ENCODE results near the gene ZNF638.
"Not testable (repeated sequence)": the region's sequence is repeated elsewhere in the genome, so short reads cannot be mapped to it uniquely, and the experiment has no call there.

ZNF638 gene, protein sequence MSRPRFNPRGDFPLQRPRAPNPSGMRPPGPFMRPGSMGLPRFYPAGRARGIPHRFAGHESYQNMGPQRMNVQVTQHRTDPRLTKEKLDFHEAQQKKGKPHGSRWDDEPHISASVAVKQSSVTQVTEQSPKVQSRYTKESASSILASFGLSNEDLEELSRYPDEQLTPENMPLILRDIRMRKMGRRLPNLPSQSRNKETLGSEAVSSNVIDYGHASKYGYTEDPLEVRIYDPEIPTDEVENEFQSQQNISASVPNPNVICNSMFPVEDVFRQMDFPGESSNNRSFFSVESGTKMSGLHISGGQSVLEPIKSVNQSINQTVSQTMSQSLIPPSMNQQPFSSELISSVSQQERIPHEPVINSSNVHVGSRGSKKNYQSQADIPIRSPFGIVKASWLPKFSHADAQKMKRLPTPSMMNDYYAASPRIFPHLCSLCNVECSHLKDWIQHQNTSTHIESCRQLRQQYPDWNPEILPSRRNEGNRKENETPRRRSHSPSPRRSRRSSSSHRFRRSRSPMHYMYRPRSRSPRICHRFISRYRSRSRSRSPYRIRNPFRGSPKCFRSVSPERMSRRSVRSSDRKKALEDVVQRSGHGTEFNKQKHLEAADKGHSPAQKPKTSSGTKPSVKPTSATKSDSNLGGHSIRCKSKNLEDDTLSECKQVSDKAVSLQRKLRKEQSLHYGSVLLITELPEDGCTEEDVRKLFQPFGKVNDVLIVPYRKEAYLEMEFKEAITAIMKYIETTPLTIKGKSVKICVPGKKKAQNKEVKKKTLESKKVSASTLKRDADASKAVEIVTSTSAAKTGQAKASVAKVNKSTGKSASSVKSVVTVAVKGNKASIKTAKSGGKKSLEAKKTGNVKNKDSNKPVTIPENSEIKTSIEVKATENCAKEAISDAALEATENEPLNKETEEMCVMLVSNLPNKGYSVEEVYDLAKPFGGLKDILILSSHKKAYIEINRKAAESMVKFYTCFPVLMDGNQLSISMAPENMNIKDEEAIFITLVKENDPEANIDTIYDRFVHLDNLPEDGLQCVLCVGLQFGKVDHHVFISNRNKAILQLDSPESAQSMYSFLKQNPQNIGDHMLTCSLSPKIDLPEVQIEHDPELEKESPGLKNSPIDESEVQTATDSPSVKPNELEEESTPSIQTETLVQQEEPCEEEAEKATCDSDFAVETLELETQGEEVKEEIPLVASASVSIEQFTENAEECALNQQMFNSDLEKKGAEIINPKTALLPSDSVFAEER (N-terminal part only)

DNA sequence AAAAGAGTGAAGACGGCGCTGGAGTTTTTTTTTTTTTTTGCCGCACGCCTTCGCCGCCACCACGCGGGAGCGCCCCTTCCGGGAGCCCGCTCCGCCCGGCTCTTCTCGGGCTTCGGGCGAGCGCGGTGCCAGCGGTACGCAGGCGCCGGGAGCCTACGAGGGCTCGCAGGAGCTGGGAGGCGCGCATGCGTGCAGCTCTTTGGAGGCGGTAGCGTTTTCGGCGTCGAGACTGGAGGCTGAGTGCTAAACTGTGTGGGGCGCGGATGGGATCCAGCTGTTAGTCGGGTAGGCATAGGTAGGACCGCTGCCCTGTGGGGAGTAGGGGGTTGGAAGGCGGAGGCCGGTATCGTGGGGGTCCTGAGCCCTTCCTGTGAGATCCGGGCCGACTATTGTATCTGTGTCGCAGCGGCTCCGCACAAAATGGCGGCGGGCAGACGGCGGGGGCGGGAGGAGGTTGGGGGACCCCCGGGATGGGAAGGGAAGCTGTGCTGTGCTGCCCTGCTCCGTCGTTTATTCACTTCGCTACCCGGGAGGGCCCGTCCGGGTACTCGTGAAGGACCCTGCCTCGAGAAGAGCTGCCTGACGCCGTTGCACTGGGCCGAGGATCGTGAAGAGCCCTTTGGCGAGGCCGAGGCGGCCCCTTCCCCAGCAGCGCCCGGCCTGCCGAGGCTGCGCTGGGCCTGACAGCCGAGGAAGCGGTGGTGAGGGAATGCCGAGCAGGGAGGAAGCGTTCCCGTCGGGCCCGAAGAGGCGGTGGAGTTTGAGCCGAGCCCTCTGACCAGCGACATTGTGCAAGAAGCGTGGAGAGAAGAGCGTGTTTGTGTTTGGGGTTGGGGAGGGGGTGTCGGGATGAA is at the start of gene ZNF638:
Gene ZNF638 (plus strand): TSS at position 202 of the 854 bp plus-strand sequence. CDS start 17,173 bp downstream, outside the sequence.
- peak; percentile 99 for DNase-seq

DNA sequence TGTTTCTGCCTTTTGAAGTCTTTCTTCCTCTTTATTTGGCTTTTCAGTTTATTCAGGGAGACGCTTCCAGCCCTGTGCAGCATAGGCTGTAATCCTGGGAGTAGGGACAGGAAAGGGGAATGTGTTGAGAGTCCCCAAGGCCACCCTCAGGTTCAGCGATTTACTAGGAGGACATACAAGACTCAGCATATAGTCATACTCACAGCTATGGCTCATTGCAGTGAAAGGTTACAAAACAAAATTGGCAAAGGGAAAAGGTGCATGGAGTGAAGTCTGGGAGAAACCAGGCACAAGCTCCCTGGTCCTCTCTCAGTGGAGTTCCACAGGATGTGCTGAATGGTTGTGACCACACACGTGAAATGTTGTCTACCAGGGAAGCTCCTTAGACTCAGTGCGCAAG is 49.6 kb upstream of the ZNF638 start:
- no peak for DNase-seq

DNA sequence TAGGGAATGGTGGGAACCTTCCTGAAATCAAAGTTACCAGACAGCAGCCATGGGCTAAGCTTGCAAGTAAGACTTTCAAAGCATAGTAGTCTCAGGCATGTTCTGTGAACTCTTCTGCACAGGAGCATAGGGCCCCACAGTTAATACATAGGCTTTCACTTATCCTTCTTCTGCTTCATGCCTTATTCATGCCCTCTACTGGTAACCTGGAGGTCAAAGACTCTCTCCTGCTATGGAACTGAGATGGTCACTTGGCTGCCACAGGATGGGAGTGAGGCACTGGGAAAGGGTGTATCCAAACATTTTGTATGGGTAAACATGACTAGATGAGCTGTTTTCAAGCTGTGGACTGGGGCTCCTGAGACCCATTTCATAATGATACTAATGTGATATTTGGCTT is 49.1 kb upstream of the ZNF638 start:
- DNase-seq = no peak

DNA sequence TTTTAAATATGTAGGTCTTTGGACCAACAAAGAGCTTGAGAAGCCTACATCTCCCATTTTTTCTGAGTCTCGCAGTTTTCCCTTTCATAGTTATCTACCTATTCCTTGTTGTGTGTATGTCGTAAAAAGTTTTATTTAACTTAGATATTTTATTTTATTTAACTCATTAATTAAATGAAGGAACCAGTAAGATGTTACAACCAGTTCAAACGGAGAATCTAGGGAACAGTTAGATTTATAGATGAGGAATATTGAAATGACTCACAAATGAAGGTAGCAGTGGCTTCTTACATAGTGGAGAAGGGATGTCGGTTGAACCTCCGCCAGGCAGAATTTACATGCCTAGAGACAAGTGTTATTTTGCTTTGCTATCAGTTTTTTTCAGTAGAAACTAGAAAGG is 48.5 kb upstream of the ZNF638 start:
- no peak for DNase-seq

DNA sequence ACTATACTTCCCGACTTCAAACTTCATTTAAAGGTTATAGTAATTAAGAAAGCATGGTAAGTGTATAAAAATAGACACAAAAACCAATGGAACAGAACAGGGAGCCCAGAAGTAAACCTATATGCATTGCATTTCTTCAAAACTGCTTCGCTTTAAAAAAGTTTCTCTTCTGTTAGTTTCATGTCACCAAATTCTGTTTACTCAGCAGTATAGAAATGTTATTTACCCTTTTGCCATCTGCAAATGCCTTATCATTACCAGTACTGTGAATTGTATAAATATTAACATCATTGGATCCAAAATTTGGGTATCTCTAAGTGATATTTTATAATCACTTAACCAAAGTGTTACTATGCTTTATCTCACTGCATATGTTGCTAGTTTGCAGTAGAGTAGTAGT is 45.9 kb upstream of the ZNF638 start:
- no peak for DNase-seq

DNA sequence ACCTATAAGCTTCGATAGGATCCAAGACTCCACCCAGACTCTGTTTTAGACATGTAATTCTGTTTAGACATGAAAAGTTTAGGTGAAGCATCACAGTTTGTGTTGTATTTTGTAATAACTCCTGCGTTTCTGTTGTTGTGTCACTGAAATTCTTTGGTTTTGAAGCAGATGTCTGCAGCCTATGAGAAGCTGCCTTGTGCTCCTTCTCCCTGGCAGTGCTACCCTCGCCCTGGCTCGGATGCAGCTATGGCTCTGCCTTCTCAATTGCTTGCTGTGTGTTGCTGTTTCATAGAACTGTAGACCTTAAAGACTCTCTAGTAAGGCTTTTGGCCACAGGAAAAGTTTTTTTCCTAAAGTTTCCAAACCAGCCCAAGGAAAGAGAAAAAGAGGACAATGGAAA is 40.2 kb upstream of the ZNF638 start:
- DNase-seq = no peak

DNA sequence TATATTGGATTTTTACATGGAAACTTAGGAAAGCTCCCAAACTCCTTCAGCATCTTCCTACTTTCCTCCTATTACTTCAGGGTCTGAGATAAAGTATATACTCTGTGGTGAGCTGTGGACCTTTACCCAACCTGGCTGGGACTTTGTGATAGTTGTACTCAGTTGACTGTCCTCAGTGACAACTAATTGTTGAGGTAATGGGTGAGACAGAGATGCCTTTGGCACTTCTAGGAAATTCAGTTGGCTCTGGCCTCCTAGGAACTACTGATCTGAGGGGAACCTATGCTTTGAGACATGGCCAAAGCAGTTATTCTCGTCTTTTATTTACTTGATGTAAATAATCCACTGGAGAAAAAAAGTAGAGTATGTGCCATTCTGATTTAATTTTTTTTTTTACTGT is 39.4 kb upstream of the ZNF638 start:
- DNase-seq = no peak

DNA sequence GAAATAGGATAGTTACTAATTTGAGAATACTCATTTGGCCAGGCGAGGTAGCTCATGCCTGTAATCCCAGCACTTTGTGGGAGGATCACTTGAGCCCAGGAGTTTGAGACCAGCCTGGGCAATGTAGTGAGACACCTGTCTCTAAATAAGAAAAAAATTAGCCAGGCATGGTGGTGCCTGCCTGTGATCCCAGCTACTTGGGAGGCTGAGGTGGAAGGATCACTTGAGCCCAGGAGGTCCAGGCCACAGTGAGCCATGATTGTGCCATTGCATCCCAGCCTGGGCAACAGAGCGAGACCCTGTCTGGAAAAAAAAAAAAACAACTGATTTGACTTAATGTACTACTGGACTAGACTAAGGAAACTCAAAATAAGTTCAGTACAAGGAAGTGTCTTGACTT is 32.7 kb upstream of the ZNF638 start:
- DNase-seq = no peak

DNA sequence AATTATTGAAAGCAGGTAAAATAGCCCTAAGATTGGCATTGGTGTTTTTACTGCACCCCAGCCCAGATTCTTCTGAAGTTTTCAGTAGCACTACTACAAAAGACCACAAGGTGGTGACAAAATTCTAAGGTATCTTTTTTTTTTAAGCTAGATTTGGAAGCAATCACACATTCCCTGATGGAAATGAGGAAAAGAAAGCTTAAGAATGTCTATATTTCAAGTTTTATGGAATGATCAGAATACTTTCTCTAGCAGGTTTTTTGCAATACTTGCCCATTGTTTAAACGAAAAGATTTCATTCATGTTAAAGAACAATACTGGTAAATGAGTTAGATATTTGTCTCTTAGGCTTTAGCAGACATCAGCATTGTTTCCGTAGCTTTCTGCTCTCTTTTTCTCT is 32.1 kb upstream of the ZNF638 start:
- peak; percentile 72 for DNase-seq

DNA sequence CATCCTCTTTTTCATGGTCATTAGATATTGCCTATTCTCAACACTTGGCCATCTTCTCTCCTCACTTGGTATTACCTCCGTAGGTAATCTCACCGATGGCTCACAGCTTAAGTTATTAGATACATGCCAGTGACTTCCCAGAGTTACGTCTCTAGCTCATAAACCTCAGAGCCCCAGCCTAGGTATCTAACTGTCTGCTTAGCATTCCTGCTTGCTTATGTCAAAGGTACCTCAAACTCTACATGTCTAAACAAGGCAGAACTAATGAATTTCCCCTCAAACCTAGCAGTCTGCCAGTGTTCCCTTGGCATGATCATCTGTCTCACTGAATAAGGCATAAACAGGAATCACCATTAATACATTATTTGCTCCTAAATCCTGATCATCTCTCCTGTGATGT is 27.7 kb upstream of the ZNF638 start:
- no peak for DNase-seq

DNA sequence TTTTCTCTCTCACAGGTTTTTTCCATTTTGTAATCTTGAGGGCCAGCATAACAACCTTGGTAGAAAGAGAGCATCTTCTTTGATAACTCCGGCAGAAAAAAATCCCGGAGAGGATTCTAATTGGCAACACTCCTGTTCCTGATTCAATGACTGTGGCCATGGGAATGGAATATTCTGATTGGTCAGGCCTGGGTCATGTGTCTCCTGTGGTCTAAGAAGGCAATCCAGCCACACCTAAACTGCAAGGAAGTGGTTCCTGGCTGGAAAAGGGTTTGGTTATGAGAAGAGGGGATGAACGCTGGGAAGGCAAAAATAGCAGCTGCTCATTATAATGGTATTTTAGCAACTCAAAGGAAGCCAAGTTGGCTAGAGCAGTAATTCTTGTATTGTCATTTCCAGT is 24.8 kb upstream of the ZNF638 start:
- no peak for DNase-seq

DNA sequence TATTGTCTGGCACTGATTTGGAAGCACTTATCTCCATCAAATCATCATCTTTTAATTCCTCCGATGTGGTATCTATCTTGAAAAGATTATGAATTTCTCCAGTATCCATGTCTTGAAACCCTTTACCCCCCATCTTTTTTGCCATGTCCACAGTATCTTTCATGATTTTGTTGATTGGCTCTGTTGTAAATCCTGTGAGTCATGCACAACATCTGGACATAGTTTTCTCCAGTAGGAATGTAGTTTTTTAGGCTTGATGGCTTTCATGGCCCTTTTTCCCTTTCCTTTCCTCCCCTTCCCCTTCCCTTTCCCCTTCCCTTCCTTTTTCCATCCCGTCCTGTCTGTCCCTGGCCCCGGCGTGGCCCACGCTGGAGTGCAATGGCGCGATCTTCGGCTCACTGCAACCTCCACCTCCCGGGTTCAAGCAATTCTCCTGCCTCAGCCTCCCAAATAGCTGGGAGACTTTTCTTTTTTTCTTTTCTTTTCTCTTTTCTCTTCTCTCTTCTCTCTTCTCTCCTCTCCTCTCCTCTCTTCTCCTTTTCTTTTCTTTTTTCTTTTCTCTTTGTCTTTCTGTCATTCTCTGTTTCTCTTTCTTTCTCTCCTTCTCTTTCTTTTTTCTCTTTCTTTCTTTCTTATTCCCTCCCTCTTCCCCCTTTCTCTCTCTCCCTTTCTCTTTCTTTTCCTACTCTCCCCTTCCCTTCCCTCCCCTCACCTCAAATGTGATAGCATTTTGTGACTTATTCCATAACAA is 18.4 kb upstream of the ZNF638 start:
- no peak for DNase-seq

DNA sequence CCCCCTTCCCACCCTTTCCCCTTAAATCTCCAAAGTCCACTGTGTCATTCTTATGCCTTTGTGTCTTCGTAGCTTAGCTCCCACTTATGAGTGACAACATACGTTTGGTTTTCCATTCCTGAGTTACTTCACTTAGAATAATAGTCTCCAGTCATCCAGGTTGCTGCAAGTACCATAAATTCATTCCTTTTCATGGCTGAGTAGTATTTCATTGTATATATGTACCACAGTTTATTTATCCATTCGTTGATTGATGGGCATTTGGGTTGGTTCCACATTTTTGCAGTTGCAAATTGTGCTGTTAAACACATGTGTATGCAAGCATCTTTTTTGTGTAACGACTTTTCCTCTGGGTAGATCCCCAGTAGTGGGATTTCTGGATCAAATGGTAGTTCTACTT is 14.5 kb upstream of the ZNF638 start:
- DNase-seq = no peak

DNA sequence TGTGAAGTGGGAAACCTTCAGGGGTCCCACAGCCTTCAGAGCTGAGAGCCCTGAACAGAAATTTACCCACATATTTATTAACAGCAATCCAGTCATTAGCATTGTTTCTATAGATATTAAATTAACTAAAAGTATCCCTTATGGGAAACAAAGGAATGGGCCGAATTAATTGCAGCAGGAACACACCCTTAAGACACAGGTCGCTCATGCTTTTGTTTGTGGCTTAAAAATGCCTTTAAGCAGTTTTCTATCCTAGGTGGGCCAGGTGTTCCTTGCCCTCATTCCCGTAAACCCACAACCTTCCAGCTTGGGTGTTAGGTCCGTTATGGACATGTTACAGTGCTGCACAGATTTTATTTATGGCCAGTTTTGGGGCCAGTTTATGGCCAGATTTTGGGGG is 13.7 kb upstream of the ZNF638 start:
- not testable (repeated sequence) for DNase-seq

DNA sequence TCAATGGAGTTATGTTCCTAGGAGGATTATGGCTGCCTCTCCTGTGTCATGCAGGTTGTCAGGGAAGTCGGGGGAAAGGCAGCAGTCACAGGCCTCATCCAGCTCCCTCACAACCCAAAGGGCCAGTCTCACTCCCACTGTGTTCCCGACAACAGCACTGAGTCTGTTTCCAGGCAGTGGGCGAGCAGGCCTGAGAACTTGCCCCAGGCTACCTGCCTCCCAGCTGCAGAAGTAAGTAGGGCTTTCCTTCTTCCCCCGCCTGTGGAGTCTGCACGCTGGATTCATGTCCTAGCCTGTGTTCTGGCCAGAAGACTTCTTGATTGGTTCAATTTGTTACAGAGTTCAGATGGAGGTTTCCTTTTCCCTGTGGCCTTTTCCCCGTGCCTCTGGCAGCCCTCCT is 8.2 kb upstream of the ZNF638 start:
- no peak for DNase-seq

DNA sequence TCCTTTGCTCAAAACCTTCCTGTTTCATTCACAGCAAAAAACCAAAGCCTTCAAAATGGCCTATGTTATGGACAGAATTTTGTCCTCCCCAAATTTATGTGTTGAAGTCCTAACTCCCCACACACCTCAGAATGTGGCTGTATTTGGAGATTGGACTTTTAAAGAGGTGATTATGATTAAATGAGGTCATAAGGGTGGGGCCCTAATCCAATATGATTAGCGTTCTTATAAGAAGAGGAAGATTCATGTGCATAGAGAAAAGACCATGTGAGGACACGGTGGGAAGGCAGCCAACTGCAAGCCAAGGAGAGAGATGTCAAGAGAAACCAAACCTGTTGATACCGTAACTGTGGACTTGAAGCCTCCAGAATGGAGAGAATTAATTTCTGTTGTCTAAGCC is 4.6 kb upstream of the ZNF638 start:
- DNase-seq = no peak

DNA sequence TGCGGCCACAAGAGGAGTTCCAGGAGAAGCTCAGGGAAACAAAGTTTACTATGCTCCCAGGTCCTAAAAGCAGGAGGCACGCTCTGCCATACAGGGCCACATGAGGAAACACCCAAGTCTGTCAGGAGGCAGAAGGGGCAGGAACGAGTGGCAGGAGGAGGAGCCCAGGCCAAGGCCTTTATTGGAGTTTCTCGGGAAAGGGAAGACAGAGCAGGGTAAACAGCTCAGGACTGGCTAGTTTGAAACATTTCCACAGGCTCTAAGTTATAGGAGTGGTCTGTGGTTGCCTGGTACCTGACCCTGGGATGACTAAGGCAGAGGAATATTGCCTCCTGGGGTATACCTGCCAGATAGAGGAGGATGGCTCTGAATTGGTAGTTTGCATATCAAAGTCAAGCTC is 3.7 kb upstream of the ZNF638 start:
- no peak for DNase-seq

DNA sequence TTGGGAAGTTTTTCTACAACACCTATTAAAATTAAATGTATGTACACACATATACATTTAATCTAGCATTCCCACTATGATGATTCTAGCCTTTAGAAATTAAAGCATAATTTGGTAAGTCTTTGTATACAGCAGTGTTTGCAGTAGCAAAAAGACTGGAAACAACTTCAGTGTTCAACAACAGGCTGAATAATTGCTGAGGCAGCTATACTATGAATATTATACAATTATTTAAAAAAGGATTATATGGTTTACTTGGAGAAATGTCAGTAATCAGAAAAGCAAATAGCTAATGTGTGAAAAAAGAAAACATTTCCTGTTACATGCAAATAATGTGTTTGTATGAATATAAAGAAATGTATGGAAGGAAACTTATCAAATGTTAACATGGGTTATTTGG is 1.4 kb upstream of the ZNF638 start:
- no peak for DNase-seq

DNA sequence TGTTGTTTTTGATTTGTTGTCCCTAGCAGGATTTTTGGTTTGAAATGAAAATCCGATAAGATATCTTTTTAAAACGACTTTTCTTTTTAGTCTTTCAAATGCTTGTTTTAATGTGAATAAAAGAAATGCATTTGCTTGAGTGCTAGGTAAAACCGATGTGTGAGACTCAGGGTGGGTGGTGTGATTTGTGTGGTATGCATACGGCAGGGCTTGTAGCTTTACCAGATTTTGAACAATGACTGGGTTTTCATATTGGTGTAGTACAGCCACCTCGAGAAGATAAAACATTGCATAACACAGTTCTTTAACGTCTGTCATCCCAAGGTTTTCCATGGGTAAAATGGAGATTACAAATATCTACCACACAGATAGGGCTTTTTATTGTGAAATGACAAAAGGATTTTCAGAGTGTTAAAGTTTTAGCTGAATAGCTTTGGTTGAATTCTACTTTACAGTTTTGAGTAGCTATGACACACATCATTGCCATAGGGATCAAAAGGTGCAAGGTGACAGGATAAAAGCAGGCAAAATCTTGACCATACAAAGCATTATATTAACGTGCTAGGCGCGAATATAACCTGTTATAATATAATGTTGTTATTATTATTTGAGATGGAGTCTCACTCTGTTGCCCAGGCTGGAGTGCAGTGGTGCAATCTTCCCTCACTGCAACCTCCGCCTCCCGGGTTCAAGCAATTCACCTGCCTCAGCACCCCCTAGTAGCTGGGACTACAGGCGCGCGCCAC is 824 bp upstream of the ZNF638 start:
- no peak for DNase-seq

DNA sequence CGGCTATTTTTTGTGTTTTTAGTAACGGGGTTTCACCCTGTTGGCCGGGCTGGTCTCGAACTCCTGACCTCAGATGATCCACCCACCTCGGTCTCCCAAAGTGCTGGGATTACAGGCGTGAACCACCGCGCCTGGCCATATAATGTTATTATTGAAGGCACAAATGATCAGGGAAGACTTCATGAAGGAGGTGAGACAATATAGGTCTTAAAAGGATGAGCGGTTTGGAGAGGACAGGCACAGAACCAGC is 326 bp upstream of the ZNF638 start:
- DNase-seq = not testable (repeated sequence)

DNA sequence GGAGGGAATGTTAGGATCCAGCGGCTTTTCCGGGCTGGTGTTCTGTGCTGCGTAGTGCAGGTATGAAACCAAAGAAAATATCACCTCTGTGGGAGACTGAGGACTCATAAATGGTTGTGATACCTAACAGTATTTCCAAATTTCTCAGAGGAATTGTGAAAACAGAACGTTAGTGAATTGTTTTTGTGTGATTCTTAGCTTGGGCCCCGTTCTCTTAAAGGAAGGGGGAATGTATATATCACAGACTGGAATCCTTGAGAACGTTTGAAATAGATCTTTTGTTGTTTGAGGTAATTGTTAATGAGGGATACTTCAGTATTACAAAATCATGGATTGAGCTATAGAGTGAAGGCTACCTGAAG is 834 bp downstream of the ZNF638 start:
- DNase-seq = no peak
